ENCODE results near the gene CELSR1.
"Not testable (repeated sequence)": the region's sequence is repeated elsewhere in the genome, so short reads cannot be mapped to it uniquely, and the experiment has no call there.

CELSR1 gene

DNA sequence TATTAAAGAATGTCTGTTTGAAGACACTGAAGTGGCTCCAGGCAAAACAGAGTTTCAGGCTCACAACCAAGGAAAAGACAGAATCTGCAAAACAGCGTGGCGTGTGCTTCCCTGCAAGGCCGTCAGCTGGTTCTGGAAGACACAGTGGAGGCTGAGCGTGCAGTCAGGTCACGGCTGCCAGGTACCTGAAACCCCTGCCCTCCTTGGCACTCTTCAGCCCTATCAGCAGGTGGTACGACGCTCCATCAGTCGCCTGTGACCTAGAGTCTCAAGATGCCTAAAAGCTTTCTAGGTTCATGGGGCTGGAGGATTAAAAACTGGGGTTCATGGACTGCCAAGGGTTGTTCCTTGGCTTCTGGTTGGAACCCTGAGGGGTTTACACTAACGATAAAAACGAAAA, 136.1 kb downstream of the CELSR1 start:
- no peak for TF ChIP-seq ZFX (IDR thresholded peaks at IDR 0.05; ENCODE audit: borderline replicate concordance)
- TF ChIP-seq, protein P1, sequence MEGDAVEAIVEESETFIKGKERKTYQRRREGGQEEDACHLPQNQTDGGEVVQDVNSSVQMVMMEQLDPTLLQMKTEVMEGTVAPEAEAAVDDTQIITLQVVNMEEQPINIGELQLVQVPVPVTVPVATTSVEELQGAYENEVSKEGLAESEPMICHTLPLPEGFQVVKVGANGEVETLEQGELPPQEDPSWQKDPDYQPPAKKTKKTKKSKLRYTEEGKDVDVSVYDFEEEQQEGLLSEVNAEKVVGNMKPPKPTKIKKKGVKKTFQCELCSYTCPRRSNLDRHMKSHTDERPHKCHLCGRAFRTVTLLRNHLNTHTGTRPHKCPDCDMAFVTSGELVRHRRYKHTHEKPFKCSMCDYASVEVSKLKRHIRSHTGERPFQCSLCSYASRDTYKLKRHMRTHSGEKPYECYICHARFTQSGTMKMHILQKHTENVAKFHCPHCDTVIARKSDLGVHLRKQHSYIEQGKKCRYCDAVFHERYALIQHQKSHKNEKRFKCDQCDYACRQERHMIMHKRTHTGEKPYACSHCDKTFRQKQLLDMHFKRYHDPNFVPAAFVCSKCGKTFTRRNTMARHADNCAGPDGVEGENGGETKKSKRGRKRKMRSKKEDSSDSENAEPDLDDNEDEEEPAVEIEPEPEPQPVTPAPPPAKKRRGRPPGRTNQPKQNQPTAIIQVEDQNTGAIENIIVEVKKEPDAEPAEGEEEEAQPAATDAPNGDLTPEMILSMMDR (IDR thresholded peaks at IDR 0.05) = no peak

DNA sequence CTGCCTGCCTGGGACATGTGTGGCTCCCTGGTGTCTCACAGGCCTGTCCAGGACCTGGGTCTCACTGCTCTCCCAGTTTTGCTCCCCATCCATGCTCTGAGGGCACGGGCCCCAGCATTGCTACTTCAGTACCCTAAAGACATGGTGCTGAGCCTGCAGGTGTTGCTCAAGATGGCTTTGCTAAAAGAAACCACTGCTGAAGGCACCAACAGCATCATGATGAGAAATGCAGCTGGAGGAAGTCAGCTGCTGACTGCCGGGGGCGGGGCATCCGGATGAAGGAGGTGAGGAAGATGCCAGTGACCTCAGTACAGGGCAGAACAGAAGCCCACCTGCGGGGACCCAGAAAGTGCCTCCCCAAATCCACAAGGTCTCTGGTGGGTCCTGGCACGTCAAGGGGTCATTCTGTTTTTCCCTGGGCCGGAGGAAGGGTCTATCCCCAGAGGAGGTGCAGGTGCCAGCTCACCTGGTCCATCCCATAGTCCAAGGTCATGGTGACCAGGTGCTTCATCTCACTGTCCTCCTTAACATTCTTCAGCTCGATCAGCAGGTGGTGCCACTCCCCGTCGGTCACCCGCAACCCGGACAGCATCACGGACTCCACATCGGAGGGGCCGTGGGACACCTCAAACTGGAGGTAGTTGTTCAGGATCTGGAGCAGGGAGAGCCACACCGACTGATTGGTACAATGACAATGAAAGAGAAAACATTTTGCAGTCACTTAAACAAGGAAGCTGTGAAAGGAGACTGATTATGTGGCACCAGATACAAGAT, 138.0 kb downstream of the CELSR1 start:
- TF ChIP-seq, protein P1 (IDR thresholded peaks at IDR 0.05) = no peak
- TF ChIP-seq ZFX (IDR thresholded peaks at IDR 0.05; ENCODE audit: borderline replicate concordance) = no peak
- no peak overlapping the region for H3K27ac ChIP-seq

More for the DNA sequence above, 136.1 kb downstream of the CELSR1 start:
- no peak overlapping the region for H3K27ac ChIP-seq

DNA sequence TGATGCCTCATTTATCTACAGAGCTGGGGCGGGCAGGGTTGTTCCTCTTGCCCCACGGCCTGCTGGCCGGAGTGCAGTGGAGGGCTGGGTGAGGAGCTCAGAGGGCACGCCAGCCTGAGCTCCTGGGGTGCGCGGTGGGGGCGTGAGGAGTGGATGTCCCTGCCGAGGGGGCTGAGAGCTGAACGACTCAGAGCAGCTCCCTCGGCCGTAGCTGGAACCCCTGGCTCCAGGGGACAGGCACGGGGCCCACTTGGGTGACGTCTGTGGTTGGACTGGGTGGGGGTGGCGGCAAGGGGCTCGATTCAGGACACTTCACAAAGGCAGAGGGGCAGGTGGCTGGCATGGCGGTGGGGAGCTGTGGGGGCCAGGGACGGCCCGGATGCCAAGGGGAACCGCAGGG, 139.5 kb downstream of the CELSR1 start:
- TF ChIP-seq, protein P1 (IDR thresholded peaks at IDR 0.05) = no peak
- no peak for TF ChIP-seq ZFX (IDR thresholded peaks at IDR 0.05; ENCODE audit: borderline replicate concordance)
- H3K27ac ChIP-seq = no peak overlapping the region

DNA sequence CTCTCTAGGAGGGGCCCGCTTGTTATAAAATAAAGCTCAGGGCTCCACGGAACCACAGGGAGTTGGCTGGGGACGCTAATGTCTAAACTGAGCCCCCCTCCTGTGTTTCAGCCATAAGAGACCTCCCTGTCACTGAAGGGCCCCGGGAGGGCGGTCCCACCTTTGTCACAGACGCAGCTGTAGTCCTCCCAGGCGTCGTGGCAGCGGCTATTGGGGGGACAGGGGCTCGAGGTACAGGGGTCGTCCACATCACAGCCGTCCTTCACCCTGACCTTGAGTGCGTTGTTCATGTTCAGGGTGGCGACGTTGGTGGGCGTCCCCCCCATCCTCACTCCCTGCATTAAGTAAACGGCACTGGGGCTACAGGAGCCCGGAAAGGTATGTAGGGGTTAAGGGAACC, 139.9 kb downstream of the CELSR1 start:
- TF ChIP-seq, protein P1 (IDR thresholded peaks at IDR 0.05) = no peak
- TF ChIP-seq ZFX (IDR thresholded peaks at IDR 0.05; ENCODE audit: borderline replicate concordance) = no peak
- no peak overlapping the region for H3K27ac ChIP-seq

DNA sequence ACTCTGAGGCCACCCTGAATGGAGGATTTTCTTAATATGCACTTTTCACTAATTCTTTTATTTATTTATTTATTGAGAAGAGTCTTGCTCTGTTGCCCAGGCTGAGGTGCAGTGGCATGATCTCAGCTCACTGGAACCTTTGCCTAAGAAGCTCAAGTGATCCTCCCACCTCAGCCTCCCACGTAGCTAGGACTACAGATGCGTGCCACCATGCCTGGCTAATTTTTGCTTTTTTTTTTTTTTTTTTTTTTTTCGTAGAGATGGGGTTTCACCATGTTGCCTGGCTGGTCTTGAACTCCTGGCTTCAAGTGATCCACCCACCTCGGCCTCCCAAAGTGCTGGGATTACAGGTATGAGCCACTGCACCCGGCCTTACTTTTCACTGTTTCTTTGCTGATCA, 140.4 kb downstream of the CELSR1 start:
- not testable (repeated sequence) for H3K27ac ChIP-seq

DNA sequence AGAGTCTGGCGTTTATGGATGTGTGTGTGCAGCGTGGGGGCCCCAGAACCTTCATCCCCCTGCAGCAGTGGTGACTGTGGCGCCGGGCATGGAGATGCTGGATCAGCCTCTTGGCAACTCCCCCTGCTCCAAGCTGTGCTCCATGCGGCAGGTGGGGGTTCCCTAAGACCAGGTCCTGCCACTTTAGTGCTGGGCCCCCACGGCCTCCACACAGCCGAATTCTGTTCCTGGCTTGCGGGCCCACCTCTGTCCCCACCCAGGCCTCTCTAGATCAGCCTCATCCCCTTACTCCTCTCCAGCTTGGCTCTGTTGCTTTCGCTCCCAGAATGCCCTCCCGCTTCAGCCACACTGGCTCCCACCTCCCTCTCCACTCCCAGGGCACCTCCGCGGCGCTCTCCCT, 142.3 kb downstream of the CELSR1 start:
- H3K27ac ChIP-seq = no peak overlapping the region
- no peak for TF ChIP-seq ZFX (IDR thresholded peaks at IDR 0.05; ENCODE audit: borderline replicate concordance)
- TF ChIP-seq, protein P1 (IDR thresholded peaks at IDR 0.05) = no peak

DNA sequence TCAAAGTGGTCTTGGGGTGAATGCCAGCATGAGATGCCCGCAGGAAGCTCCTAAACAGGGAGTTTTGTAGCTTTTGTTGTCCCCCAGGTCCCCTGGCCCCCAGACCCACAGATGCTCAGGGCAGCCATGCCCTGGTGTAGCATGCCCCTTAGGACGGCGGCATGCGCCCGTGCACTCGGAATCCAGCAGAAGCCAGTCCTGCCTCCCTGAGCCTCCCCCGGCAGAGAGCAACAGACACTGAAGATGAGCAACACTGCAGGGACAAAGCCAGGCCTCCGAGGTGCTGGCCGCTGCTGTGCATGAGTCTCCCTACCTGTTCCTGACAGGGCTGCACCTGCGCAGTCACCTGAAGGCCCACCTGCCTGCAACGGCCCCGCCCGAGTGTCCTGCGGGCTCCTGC, 142.8 kb downstream of the CELSR1 start:
- H3K27ac ChIP-seq = no peak overlapping the region
- TF ChIP-seq ZFX (IDR thresholded peaks at IDR 0.05; ENCODE audit: borderline replicate concordance) = no peak
- TF ChIP-seq, protein P1 (IDR thresholded peaks at IDR 0.05) = no peak

DNA sequence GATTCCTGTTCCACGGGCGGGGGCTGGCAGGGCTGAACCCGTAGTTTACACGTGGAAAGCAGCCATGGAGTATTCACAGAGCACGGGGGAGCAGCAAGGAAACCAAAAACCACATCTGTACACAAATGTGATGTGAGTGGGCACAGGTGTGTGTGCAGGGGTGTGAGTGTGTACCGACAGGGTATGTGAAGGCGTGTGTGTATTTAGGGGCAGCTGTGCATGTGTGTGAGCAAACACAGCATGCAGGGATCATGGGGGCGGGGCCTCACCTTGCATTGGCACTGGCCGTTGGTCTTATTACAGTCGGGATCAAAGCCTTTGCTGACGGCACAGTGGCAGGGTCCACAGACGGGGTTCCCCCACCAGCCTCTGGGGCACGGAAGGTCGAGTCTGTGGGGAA, 143.5 kb downstream of the CELSR1 start:
- no peak for TF ChIP-seq ZFX (IDR thresholded peaks at IDR 0.05; ENCODE audit: borderline replicate concordance)
- TF ChIP-seq, protein P1 (IDR thresholded peaks at IDR 0.05) = no peak
- no peak overlapping the region for H3K27ac ChIP-seq

Data from 22Rv1 (cell line).